Measurements from ENCODE around the gene GNG13.

The GNG13 gene

GRCh38 chr16:813204-813915 is 12.8 kb upstream of the GNG13 start:
- DNase-seq (ENCODE audit: low read depth) = peak; percentile 42

- no peak for DNase-seq (ENCODE audit: low read depth)
These were observed 7.5 kb upstream of the GNG13 start for GRCh38 chr16:808085-808386.

GRCh38 chr16:807347-808084 is 7.0 kb upstream of the GNG13 start:
- DNase-seq (ENCODE audit: low read depth) = peak; percentile 86

GRCh38 chr16:805474-805873 is 4.9 kb upstream of the GNG13 start:
- DNase-seq (ENCODE audit: low read depth) = no peak

- no peak for DNase-seq (ENCODE audit: low read depth)
These were observed 3.9 kb upstream of the GNG13 start for GRCh38 chr16:804193-805048.

DNA sequence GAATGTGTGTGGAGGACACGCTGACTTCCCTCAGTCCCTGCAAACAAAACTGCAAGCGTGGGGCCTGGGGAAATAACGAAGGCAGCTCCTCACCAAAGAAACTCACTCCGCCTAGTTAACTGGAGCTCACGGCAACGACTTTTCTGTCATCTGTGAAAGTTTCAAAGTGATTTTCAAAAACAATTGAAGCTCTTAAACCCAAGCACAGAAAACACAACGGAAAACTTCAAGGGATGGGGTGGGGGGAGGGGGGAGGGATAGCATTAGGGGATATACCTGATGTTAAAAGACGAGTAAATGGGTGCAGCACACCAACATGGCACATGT is 3.2 kb upstream of the GNG13 start:
- DNase-seq (ENCODE audit: low read depth) = no peak

GRCh38 chr16:802914-803753 is 2.6 kb upstream of the GNG13 start:
- no peak for DNase-seq (ENCODE audit: low read depth)

DNA sequence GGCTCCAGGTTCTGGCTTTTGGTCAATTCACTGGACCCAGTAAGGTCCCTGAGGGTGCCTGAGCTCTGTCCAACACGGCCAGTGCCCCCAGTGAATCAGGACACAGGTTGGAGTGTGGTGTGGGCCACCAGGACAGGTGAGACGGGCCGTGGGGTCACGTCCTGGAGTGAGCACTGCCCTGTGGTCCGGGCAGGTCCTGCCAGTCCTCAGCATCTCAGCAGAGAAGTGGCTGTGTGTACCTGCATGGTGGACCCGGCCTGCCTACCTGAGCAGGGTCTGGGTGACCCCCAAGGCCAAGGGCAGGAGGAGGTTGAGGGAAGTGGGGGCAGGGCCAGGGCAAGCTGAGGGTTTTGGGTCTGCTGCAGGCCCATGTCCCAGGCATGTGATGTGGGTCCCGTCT is 1.9 kb upstream of the GNG13 start:
- DNase-seq (ENCODE audit: low read depth) = no peak

- no peak for DNase-seq (ENCODE audit: low read depth)
These were observed 1.2 kb upstream of the GNG13 start for GRCh38 chr16:801584-802363.

GRCh38 chr16:800834-801511 is 439 bp upstream of the GNG13 start:
- DNase-seq (ENCODE audit: low read depth) = no peak

GRCh38 chr16:799111-799947 is 1.2 kb downstream of the GNG13 start:
- no peak for DNase-seq (ENCODE audit: low read depth)

DNA sequence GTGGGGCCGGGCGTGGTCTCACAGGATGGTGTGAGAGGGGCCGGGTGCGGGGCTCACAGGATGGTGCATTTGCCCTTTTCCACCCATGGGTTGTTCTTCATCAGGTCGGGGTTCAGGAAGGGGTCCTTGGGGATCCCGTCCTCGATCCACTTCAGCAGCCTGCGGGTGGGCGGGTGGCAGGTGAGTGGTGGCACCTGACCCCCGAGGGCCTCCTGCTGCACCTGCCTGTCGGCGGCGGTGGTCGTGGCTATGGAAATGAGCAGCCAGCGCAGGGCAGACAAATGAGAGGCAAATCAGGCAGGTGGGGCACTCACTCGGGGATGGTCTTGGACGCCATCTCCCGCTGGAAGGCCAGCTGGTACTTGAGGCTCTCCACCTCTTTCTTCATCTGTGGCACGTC is 1.9 kb downstream of the GNG13 start:
- no peak for DNase-seq (ENCODE audit: low read depth)

GRCh38 chr16:797686-798085 is 2.8 kb downstream of the GNG13 start:
- no peak for DNase-seq (ENCODE audit: low read depth)

- DNase-seq (ENCODE audit: low read depth) = no peak
These were observed 3.5 kb downstream of the GNG13 start for GRCh38 chr16:797120-797420.

DNA sequence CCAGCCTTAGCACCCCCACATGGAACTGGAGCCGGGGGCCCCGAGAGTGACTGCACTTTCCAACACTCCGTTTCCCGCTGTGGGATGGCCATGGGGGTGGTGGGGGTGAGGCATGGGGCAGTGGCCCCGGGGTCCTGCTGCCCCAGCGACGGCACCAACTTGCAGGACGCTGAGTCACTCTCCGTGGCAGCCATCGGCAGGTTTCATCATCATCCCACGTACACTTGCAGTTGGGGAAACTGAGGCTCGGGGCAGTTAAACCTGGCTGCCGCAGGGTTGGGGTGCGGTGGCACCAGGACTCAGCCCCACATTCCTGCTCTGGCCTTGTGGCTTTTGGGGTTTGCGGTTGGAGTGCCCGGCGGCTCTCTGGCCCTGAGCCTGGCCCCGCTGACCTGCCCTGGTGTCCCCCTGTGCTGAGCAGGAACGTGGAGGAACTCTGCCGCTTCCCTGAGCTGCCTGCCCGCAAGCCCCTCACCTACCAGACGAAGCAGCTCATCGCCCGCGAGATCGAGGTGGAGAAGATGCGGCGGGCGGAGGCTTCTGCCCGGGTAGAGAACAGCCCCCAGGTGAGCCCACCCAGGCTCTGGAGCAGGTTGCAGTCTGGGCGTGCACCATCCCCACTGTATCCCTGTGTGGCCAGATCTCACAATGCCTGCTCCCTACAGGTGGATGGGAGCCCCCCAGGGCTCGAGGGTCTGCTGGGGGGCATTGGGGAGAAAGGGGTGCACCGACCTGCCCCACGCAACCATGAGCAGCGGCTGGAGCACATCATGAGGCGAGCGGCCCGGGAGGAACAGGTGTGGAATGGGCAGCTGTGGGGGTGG is 4.0 kb downstream of the GNG13 start:
- no peak for DNase-seq (ENCODE audit: low read depth)

- DNase-seq (ENCODE audit: low read depth) = no peak
These were observed 4.8 kb downstream of the GNG13 start for GRCh38 chr16:795580-796229.

GRCh38 chr16:794853-795466 is 5.6 kb downstream of the GNG13 start:
- no peak for DNase-seq (ENCODE audit: low read depth)

DNA sequence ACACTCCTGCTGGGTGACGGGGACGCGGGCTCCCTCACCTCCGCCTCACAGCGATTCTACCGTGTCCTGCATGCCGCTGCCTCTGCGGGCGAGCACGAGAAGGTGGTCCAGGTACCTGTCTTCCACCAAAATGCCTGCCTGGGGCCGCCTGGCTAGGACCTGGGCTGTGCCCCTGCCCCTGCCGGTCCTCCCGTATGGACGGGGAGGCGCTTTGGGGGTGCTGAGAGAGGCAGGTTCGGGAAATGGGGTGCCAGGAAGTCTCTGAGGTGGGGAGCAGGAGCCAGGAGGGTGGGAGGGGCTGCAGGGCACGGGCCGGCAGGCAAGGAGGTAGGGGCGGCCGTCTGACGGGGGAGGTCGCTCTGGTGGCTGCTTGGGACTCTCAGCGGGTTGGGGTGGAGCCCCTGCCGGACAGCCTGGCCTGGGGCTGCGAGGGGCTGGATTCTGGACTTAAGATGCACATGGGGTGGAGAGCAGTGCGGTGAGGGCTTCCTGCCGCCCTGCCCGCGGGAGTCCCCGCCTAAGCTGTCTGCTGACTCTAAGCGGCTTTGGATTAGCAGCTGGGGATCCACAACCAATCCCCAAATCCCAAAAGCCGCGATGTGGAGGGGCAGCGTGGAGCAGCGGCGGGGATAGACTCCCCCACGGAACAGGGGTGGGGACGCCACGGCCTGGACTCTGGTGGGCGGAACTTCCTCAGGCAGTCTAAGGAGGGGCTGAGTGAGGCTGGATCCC is 6.3 kb downstream of the GNG13 start:
- no peak for DNase-seq (ENCODE audit: low read depth)
